ENCODE data around the gene FBXO17.
"Not testable (repeated sequence)": the region's sequence is repeated elsewhere in the genome, so short reads cannot be mapped to it uniquely, and the experiment has no call there.

The FBXO17 gene

GRCh38 chr19:39003188-39003587, 27.6 kb upstream of the FBXO17 start:
- no peaks in the 10 kb centered on the region for H3K36me3 ChIP-seq (ENCODE audit: insufficient read depth, low read length)
- H3K27me3 ChIP-seq (ENCODE audit: control insufficient read depth, insufficient read depth, low read length), result peaks cover 8% of the 10 kb centered on the region
- H3K9ac ChIP-seq (ENCODE audit: low read depth, low read length), result no peak overlapping the region
- no peaks in the 10 kb centered on the region for H3K4me1 ChIP-seq (ENCODE audit: control insufficient read depth, insufficient read depth, low read length)
- H3K4me2 ChIP-seq (ENCODE audit: low read length), result no peak overlapping the region
- no peaks in the 10 kb centered on the region for H3K9me3 ChIP-seq (replicated peaks; ENCODE audit: low read length)
- H3K4me3 ChIP-seq (ENCODE audit: low read length), result no peak overlapping the region

- no peaks in the 10 kb centered on the region for H3K4me1 ChIP-seq (ENCODE audit: control insufficient read depth, insufficient read depth, low read length)
- no peak overlapping the region for H3K4me3 ChIP-seq (ENCODE audit: low read length)
- H3K4me2 ChIP-seq (ENCODE audit: low read length), result no peak overlapping the region
- no peaks in the 10 kb centered on the region for H3K9me3 ChIP-seq (replicated peaks; ENCODE audit: low read length)
- H3K27me3 ChIP-seq (ENCODE audit: control insufficient read depth, insufficient read depth, low read length), result peaks cover 8% of the 10 kb centered on the region
- H3K9ac ChIP-seq (ENCODE audit: low read depth, low read length), result no peak overlapping the region
- H3K36me3 ChIP-seq (ENCODE audit: insufficient read depth, low read length), result no peaks in the 10 kb centered on the region
These were observed 25.5 kb upstream of the FBXO17 start for GRCh38 chr19:39001041-39001440.

- H3K4me3 ChIP-seq (ENCODE audit: low read length); H3K27me3 ChIP-seq (ENCODE audit: control insufficient read depth, insufficient read depth, low read length); H3K4me1 ChIP-seq (ENCODE audit: control insufficient read depth, insufficient read depth, low read length); H3K4me2 ChIP-seq (ENCODE audit: low read length); H3K9me3 ChIP-seq (replicated peaks; ENCODE audit: low read length); H3K36me3 ChIP-seq (ENCODE audit: insufficient read depth, low read length); H3K9ac ChIP-seq (ENCODE audit: low read depth, low read length): not testable (repeated sequence)
These were observed 22.0 kb upstream of the FBXO17 start for GRCh38 chr19:38997576-38997975.

GRCh38 chr19:38993271-38993670, 17.7 kb upstream of the FBXO17 start:
- H3K36me3 ChIP-seq (ENCODE audit: insufficient read depth, low read length), result no peaks in the 10 kb centered on the region
- H3K27me3 ChIP-seq (ENCODE audit: control insufficient read depth, insufficient read depth, low read length), result no peaks in the 10 kb centered on the region
- no peak overlapping the region for H3K4me3 ChIP-seq (ENCODE audit: low read length)
- no peak overlapping the region for H3K9ac ChIP-seq (ENCODE audit: low read depth, low read length)
- no peak overlapping the region for H3K4me2 ChIP-seq (ENCODE audit: low read length)
- peaks cover 12% of the 10 kb centered on the region for H3K4me1 ChIP-seq (ENCODE audit: control insufficient read depth, insufficient read depth, low read length)
- no peaks in the 10 kb centered on the region for H3K9me3 ChIP-seq (replicated peaks; ENCODE audit: low read length)

- Histone ChIP-seq H3K9ac (ENCODE audit: low read depth, low read length) (no peak overlapping the region), H3K36me3 (ENCODE audit: insufficient read depth, low read length) (no peaks in the 10 kb centered on the region), H3K4me1 (ENCODE audit: control insufficient read depth, insufficient read depth, low read length) (peaks cover 12% of the 10 kb centered on the region), H3K27me3 (ENCODE audit: control insufficient read depth, insufficient read depth, low read length) (peaks cover under 1% of the 10 kb centered on the region), H3K9me3 (replicated peaks; ENCODE audit: low read length) (no peaks in the 10 kb centered on the region), H3K4me3 (ENCODE audit: low read length) (no peak overlapping the region), H3K4me2 (ENCODE audit: low read length) (no peak overlapping the region)
These were observed 15.6 kb upstream of the FBXO17 start for GRCh38 chr19:38990949-38991697.

GRCh38 chr19:38989614-38990013, 14.1 kb upstream of the FBXO17 start:
- H3K9me3 ChIP-seq (replicated peaks; ENCODE audit: low read length); H3K4me3 ChIP-seq (ENCODE audit: low read length); H3K36me3 ChIP-seq (ENCODE audit: insufficient read depth, low read length); H3K9ac ChIP-seq (ENCODE audit: low read depth, low read length); H3K27me3 ChIP-seq (ENCODE audit: control insufficient read depth, insufficient read depth, low read length); H3K4me2 ChIP-seq (ENCODE audit: low read length): not testable (repeated sequence)
- H3K4me1 ChIP-seq (ENCODE audit: control insufficient read depth, insufficient read depth, low read length), result peaks cover 12% of the 10 kb centered on the region

GRCh38 chr19:38989066-38989605, 13.6 kb upstream of the FBXO17 start:
- no peaks in the 10 kb centered on the region for H3K36me3 ChIP-seq (ENCODE audit: insufficient read depth, low read length)
- peaks cover 12% of the 10 kb centered on the region for H3K4me1 ChIP-seq (ENCODE audit: control insufficient read depth, insufficient read depth, low read length)
- no peaks in the 10 kb centered on the region for H3K9me3 ChIP-seq (replicated peaks; ENCODE audit: low read length)
- no peak overlapping the region for H3K9ac ChIP-seq (ENCODE audit: low read depth, low read length)
- H3K27me3 ChIP-seq (ENCODE audit: control insufficient read depth, insufficient read depth, low read length), result peaks cover 4% of the 10 kb centered on the region
- no peak overlapping the region for H3K4me3 ChIP-seq (ENCODE audit: low read length)
- no peak overlapping the region for H3K4me2 ChIP-seq (ENCODE audit: low read length)

- H3K27me3 ChIP-seq (ENCODE audit: control insufficient read depth, insufficient read depth, low read length); H3K9ac ChIP-seq (ENCODE audit: low read depth, low read length); H3K4me3 ChIP-seq (ENCODE audit: low read length); H3K36me3 ChIP-seq (ENCODE audit: insufficient read depth, low read length); H3K4me2 ChIP-seq (ENCODE audit: low read length); H3K9me3 ChIP-seq (replicated peaks; ENCODE audit: low read length): not testable (repeated sequence)
- peaks cover 12% of the 10 kb centered on the region for H3K4me1 ChIP-seq (ENCODE audit: control insufficient read depth, insufficient read depth, low read length)
These were observed 13.1 kb upstream of the FBXO17 start for GRCh38 chr19:38988627-38989026.

GRCh38 chr19:38987745-38988144, 12.2 kb upstream of the FBXO17 start:
- H3K27me3 ChIP-seq (ENCODE audit: control insufficient read depth, insufficient read depth, low read length); H3K4me2 ChIP-seq (ENCODE audit: low read length); H3K9me3 ChIP-seq (replicated peaks; ENCODE audit: low read length); H3K4me1 ChIP-seq (ENCODE audit: control insufficient read depth, insufficient read depth, low read length); H3K9ac ChIP-seq (ENCODE audit: low read depth, low read length); H3K36me3 ChIP-seq (ENCODE audit: insufficient read depth, low read length); H3K4me3 ChIP-seq (ENCODE audit: low read length): not testable (repeated sequence)

- H3K9me3 ChIP-seq (replicated peaks; ENCODE audit: low read length), result no peaks in the 10 kb centered on the region
- peaks cover 7% of the 10 kb centered on the region for H3K4me1 ChIP-seq (ENCODE audit: control insufficient read depth, insufficient read depth, low read length)
- H3K4me3 ChIP-seq (ENCODE audit: low read length), result no peak overlapping the region
These were observed 9.7 kb upstream of the FBXO17 start for GRCh38 chr19:38985262-38985661.

GRCh38 chr19:38980583-38981374, 5.2 kb upstream of the FBXO17 start:
- H3K9ac ChIP-seq (ENCODE audit: low read depth, low read length), result no peak overlapping the region
- peaks cover 5% of the 10 kb centered on the region for H3K27me3 ChIP-seq (ENCODE audit: control insufficient read depth, insufficient read depth, low read length)
- no peak overlapping the region for H3K4me2 ChIP-seq (ENCODE audit: low read length)
- peaks cover 11% of the 10 kb centered on the region for H3K4me1 ChIP-seq (ENCODE audit: control insufficient read depth, insufficient read depth, low read length)
- no peaks in the 10 kb centered on the region for H3K36me3 ChIP-seq (ENCODE audit: insufficient read depth, low read length)
- no peaks in the 10 kb centered on the region for H3K9me3 ChIP-seq (replicated peaks; ENCODE audit: low read length)
- H3K4me3 ChIP-seq (ENCODE audit: low read length), result no peak overlapping the region

More at GRCh38 chr19:38985262-38985661, 9.7 kb upstream of the FBXO17 start:
- H3K9ac ChIP-seq (ENCODE audit: low read depth, low read length), result no peak overlapping the region
- peaks cover 9% of the 10 kb centered on the region for H3K27me3 ChIP-seq (ENCODE audit: control insufficient read depth, insufficient read depth, low read length)
- H3K36me3 ChIP-seq (ENCODE audit: insufficient read depth, low read length), result no peaks in the 10 kb centered on the region
- no peak overlapping the region for H3K4me2 ChIP-seq (ENCODE audit: low read length)
